Hepatocyte (in vitro differentiated cells): ENCODE data around the gene CMTM6.
"Not testable (repeated sequence)": the region's sequence is repeated elsewhere in the genome, so short reads cannot be mapped to it uniquely, and the experiment has no call there.

Experiments
- CTCF ChIP-seq: fragments of 200-600 bp; sonication (generic); IDR thresholded peaks from 2 replicates; pipeline ENCODE4 v1.5.1; 2016; ENCODE audit warnings: antibody characterized with exemption, mild to moderate bottlenecking; ENCODE audit not compliant: poor library complexity
- EZH2 ChIP-seq: fragments of 200-600 bp; sonication (generic); IDR thresholded peaks from 2 replicates; pipeline ENCODE4 v1.6.1; 2016; ENCODE audit warnings: antibody characterized with exemption, mild to moderate bottlenecking, borderline replicate concordance
- EZH2phosphoT487 ChIP-seq: fragments of 200-600 bp; sonication (generic); IDR thresholded peaks from one replicate; pipeline ENCODE4 v1.6.1; 2018; ENCODE audit warnings: antibody characterized with exemption, mild to moderate bottlenecking, low read depth, moderate library complexity; ENCODE audit not compliant: unreplicated experiment, severe bottlenecking

GRCh38 chr3:32462191-32462986 is 40.3 kb downstream of the CMTM6 start:
- TF ChIP-seq CTCF, EZH2phosphoT487, EZH2: not testable (repeated sequence)
